Ramos (cell line): Measurements from ENCODE around the gene BOLA2B.
"Not testable (repeated sequence)": the region's sequence is repeated elsewhere in the genome, so short reads cannot be mapped to it uniquely, and the experiment has no call there.

ENCODE experiments used
- in situ Hi-C: fragments of 300-500 bp; cut with MboI; formaldehyde crosslinking; loops from one replicate; pipeline ENCODE4 v1.14.3; 2022; ENCODE audit warnings: low sequenced_read_pairs; ENCODE audit not compliant: unreplicated experiment

BOLA2B gene

DNA sequence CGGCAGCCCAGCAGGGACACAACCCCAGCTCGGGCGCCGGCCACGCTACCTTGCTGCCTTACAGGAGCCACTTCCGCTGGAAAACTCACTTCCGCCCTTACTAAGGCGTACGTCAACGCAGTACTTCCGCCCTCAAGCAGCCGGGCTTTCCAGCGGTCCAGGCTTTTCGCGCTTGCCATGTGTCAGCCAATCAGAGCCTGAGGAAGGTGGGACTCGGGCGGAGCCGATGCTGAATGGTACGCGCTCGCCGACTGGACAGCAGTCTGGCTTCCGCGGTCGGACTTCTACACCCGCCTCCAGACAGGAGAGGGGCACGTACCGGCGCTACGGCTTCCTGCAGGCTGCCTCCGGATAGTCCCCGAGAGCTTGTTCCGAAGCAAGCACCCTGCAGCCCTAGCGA lies at the start of gene BOLA2B, which contains the start of gene SLX1A:
TSS of gene BOLA2B (minus strand) at position 52 of the 400 bp plus-strand sequence. CDS start 71 bp downstream, outside the sequence.
TSS of gene SLX1A (plus strand) at position 261 of the 400 bp plus-strand sequence. CDS start 210 bp downstream, outside the sequence.
- in situ Hi-C loops, result not testable (repeated sequence)

- in situ Hi-C loops, result not testable (repeated sequence)
Measured at GRCh38 chr16:30217082-30217481, 23.6 kb upstream of the BOLA2B start.

DNA sequence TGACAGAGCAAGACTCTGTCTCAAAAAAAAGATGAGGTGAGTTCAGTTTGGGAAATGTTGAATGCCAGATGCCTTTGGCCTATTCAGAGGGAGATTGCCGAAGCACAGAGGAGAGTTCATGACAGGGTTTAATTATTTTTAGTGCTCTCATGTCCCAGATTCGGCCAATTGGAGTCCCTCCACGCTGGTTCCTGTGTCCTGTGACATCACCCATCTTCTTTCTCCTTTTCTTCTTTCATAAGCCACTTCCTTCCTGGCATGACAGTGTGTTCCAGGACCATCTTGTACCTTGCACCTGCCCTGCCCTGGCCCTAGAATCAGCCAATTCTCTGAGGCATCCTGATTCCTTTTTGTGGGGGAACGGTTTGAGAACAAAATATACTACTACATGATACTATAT lies 17.9 kb upstream of the BOLA2B start:
- in situ Hi-C loops, result not testable (repeated sequence)

- in situ Hi-C loops, result not testable (repeated sequence)
Measured at GRCh38 chr16:30209032-30209431, 15.6 kb upstream of the BOLA2B start.

DNA sequence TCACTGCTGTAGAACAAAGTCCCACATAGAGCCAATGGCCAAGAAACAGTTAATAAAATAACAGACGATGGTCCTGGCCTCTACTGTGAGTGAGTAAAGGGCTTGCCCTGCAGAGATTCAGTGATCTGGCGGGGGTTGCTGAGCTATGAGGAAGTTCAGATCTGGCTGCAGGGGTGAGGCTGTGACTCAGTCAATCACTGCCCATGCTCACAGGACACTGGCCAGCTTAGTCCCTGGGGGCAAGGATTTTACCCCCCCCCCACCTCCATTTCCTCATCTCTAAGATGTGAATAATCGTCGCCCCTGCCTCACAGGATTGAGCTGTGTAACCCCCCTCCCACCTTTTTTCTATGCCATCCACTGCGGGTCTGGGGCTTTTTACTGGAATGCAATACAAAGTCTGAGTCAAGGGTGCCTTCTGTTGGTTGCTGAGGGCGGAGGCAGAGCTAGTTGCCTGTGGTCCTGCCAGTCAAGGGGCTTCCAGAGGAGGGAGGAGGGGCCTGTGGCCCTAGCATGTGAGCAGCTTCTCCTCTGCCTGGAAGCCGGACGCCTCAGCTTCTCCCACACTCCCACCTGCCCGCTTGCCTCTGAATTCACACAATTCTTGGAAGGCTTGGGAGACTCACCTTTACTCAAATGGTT lies 13.7 kb upstream of the BOLA2B start:
- in situ Hi-C loops, result not testable (repeated sequence)

GRCh38 chr16:30206252-30206651 lies 12.8 kb upstream of the BOLA2B start:
- in situ Hi-C loops, result not testable (repeated sequence)

DNA sequence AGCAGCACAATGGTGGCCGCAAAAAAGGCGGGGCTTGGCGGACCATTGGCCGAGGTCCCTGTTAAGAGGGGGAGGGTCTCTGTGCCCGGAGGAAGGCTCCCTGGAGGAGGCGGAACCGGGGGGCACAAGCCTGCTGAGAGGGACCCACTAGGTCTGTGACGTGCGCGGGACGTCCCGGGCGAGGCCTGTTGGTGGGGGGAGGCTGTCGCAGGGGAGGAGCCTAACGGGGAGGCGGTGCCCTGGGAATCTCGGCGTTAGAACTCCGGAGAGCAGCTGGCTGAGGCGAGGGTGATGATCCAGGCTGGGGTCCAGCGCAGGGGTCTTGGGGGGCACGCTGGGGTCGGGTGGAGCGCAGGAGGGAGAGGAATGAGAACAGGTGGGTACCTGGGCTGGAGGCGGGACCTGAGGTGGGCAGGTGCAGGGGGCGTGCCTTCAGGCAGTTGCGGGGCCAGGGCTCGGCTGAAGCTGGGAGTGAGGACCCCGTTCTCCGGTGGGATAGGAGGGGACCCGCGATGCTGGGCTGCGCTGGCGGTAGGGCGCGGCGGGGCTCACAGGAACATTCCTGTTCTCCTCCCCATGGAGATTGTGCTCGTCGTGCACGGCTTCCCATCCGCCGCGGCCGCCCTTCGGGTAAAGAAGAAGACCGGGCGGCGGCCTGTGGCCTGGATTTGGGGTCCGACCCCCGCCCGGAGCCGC lies 12.2 kb upstream of the BOLA2B start:
- in situ Hi-C loops, result not testable (repeated sequence)

GRCh38 chr16:30199608-30200343 lies 6.3 kb upstream of the BOLA2B start:
- in situ Hi-C loops, result not testable (repeated sequence)

DNA sequence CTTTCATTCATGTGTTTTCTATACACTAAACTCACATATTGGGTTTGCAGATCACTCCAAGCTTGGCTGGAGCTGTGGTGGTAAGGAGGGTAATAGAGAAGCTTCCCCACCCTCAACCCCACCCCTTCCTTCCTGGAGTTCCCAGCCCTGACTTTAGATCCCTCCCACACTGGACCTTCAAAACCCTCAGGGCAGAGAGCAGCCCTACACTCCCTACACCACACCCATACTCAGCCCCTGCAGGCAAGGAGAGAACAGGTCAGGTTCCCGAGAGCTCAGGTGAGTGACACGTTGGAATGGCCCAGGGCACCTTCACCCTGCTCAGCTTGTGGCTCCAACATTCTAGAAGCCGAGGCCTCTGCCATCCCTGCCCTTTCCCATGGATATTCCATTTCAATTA lies 5.6 kb upstream of the BOLA2B start, which contains the start of gene SULT1A3:
TSS of gene SULT1A3 (plus strand) at position 207 of the 400 bp plus-strand sequence. CDS start 1,474 bp downstream, outside the sequence.
- in situ Hi-C loops, result not testable (repeated sequence)

GRCh38 chr16:30197001-30197400 lies 3.5 kb upstream of the BOLA2B start:
- in situ Hi-C loops, result not testable (repeated sequence)

DNA sequence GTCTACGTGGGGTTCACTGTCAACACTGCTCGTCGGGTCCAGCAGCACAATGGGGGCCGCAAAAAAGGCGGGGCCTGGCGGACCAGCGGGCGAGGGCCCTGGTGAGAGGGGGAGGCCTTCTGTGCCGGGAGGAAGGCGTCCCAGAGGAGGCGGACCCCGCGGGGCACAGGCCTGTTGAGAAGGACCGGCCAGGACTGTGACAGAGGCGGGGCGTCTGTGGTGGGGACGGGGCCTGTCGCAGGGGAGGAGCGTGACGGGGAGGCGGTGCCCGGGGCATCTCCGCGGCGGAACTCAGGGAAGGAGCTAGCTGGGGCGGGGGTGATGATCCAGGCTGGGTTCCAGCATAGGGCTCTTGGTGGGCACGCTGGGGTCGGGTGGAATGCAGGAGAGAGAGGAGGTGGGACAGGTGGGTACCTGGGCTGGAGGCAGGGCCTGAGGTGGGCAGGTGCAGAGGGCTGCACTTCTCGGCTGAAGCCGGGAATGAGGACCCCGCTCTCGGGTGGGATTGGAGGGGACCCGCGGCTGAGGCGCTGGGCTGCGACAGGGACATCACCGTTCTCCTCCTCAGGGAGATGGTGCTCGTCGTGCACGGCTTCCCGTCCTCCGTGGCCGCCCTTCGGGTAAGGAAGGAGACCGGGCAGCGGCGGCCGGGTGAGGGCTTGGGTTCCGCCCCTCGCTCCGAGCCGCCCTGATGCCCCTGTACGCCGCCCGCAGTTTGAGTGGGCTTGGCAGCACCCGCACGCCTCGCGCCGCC lies 883 bp upstream of the BOLA2B start:
- in situ Hi-C loops, result not testable (repeated sequence)

GRCh38 chr16:30193098-30193497 lies 368 bp downstream of the BOLA2B start:
- in situ Hi-C loops, result not testable (repeated sequence)

DNA sequence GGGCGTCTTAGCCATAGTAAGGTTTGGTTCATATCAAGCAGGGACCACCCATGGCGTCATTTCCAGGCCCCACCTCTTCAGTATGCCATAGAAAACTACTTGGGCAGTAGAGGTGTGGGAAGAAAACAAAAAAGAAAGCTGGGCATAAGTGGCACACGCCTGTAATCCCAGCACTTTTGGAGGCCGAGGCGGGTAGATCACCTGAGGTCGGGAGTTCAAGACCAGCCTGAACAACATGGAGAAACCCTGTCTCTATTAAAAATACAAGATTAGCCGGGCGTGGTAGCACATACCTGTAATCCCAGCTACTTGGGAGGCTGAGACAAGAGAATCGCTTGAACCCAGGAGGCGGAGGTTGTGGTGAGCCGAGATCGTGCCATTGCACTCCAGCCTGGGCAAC lies 2.3 kb downstream of the BOLA2B start:
- in situ Hi-C loops, result not testable (repeated sequence)

GRCh38 chr16:30187971-30188561 lies 5.4 kb downstream of the BOLA2B start:
- in situ Hi-C loops, result no loop called here

DNA sequence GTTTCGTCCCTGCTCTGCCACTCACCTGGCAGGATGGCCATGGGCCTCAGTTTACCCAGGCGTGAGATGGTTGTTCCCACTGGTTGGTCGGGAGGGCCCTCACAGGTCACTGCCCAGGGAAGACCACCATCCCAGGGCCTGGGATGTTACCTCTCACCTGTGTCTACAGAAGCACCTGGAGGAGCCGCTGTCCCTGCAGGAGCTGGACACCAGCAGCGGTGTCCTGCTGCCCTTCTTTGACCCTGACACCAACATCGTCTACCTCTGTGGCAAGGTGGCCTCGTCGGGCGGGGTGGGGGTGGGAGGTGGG lies 6.0 kb downstream of the BOLA2B start:
- in situ Hi-C loops, result no loop called here

DNA sequence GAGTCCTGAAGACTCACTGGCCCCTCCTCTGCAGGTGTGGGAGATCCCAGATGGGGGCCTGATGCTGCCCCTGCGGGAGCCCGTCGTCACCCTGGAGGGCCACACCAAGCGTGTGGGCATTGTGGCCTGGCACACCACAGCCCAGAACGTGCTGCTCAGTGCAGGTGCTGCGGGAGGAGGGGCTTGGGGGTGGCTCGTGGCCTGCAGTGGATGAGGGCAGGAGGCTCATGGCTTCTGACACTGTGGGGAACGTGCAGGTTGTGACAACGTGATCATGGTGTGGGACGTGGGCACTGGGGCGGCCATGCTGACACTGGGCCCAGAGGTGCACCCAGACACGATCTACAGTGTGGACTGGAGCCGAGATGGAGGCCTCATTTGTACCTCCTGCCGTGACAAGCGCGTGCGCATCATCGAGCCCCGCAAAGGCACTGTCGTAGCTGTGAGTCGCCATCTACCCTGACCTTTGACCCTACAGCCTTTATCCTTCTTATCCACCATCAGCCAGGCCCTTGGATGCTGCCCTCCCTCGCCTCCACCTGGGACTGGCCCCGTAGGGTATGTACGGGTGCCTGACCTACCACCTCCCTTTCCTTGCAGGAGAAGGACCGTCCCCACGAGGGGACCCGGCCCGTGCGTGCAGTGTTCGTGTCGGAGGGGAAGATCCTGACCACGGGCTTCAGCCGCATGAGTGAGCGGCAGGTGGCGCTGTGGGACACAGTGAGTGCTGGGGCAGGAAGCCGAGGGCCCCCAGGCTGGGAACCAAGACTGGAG lies 6.5 kb downstream of the BOLA2B start:
- in situ Hi-C loops, result no loop called here

DNA sequence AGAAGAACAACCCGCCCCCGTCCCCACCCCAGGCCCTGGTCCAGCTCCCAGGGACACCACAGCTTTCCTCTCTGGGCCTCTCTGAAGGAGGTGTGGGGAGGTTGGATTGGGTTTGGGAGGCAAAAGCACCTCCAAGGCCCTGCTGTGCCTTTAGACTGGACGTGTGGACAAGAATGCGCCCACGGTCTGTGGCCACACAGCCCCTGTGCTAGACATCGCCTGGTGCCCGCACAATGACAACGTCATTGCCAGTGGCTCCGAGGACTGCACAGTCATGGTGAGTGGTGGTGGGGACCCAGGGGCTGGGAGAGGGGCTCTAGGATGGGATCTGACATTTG lies 7.1 kb downstream of the BOLA2B start:
- in situ Hi-C loops, result no loop called here

- in situ Hi-C loops, result no loop called here
Measured at GRCh38 chr16:30185683-30186421, 7.6 kb downstream of the BOLA2B start.
